GM18499 (cell line): ENCODE results near the gene DCPS.
A peak's percentile ranks its signal among the peaks of the same experiment; 100 is the strongest.

ENCODE experiments used
- ATAC-seq: cut with Tn5 transposase; IDR thresholded peaks from one replicate; pipeline ENCODE4 v1.9.1; 2021; ENCODE audit warnings: moderate number of reproducible peaks; ENCODE audit not compliant: insufficient read depth, unreplicated experiment

The DCPS gene

DNA sequence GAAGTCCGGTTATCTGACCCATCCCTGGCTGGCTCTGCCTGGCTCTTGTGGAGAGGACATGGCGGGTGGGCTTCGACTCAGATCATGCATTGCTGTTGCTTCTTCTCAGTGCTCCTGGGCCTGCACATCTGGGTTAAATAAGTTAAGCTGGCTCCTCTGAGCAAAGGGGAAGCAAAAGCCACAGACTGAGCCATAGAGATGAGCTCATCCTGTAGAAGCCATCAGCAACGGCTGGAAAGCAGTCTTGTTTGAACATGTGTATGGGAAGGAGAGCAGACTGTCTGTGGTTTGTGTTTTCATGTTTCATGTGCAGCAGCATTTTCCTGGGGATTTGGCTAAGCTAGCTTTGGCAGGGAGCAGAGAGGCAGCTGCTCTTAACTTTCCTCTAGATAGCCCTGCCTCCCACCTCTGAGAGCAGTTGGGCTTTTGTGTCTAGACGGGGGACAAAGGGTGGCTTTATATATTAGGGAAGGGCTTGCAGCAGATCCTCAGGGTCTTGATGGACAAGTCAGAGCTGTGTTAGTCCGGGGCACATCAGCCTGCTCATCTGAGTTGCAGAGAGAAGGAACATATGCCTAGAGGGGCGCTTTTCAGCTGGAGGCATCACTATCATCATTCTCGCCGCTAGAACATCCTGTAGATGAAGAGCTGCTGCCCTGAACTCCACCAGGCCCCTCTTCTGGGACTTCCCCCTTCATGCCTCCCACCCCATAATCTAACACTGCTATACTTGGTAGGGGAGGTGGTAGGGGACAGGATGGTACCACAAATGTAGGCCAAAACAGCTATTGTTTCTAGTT, 14.9 kb downstream of the DCPS start:
- peak; percentile 79 for ATAC-seq

DNA sequence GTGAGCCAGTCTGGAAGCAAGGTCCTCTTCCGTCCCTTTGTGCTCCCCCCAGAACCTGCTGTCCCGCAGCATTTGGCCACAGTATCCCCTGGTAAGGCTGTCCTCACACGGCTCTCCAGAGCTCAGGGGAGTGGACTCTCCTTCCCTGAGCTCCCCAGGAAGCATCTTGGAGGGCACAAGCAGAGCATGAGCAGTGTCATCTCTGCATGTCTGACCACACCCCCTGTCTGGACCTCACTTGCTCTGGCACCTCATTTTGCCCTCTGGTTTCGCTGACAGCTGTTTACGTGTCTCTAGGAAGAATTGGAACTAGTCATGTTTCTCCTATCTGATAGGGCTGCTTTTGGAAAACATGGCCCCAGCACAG, 15.5 kb downstream of the DCPS start:
- no peak for ATAC-seq

DNA sequence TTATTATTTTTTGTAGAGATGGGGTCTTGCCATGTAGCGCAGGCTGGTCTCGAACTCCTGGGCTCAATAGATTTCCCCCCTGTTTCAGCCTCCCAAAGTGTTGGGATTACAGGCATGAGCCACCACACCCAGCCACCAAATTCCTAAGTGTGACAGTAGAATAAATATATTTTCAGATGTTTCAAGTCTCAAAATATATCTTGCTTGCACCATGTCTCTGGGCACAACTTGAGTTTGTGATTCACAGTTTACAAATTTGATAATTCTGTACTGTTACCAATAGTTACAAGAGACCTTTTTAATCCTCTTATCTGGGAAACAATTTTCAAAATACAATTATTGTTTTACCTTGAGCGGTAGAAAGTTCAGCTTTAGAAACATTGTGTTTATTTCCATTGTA, 19.1 kb downstream of the DCPS start:
- ATAC-seq = no peak

DNA sequence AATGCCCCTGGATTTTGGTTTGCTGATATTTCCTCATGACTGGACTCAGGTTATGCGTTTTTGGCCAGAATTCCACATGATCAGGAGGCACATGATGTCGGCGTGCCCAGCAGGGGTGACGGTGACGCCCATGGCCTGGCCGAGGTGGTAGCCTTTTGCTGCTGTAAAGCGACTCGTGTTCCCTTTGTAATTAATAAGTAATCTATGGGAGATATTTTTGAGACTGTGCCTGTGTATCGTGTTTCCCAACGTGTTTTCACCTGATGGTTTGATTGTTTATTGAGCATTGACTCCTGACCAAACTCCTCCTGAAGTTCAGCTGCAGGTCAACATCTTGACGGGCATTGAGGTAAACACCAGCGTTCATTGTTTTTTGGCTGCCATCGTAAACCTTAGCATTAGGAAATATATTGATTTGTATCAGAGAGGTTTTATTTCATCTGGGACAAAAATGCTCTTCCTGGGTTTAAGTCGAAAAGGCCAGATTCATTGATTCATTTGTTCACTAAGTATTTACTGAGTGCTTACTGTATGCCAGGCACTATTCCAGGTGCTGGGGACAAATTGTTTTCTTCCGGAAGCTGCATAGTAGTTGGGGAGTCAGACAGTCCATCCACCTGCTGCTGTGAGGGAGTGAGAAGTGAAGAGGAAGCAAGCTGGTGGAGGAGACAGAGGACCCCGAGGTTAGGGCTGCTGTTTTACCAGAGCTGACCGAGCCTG, 23.6 kb downstream of the DCPS start:
- ATAC-seq = no peak

DNA sequence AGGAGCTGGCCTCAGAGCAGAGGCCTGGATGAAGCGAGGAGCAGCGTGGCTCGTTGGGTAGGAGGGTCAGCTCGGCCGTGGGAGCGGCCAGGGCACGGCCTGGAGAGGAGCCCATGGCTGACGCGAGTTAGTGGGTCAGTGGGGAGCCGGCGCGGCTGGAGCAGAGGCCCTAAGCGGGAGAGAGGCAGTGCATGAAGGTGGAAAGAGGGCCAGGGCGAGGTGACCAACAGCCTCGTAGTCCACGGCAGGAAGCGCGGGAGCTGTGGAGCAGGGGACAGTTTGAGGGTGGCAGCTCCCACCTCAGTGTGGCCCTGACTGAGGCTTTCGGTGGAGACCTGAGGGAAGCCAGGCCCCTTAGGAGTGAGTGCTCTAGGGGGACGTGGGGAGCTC, 24.1 kb downstream of the DCPS start:
- ATAC-seq = no peak

DNA sequence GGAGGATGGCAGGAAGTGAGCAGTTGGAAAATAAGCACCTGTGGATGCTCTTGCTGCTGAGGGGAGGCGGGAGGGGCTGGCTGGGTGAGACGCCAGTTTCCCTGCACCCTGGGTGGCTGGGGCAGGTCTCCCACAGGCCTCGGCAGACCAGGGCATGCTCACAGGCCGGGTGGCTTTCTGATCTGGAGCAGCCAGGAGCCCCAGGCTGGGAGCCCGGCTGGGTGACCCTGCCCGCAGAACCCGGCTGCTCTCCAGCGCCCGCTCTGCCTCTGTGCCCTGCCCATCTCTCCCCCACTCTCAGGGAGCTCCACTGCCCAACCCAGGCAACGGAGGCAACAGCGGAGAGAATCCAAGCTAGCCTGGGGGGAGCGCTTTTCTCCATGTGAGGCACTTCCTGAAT, 24.6 kb downstream of the DCPS start:
- ATAC-seq = no peak

DNA sequence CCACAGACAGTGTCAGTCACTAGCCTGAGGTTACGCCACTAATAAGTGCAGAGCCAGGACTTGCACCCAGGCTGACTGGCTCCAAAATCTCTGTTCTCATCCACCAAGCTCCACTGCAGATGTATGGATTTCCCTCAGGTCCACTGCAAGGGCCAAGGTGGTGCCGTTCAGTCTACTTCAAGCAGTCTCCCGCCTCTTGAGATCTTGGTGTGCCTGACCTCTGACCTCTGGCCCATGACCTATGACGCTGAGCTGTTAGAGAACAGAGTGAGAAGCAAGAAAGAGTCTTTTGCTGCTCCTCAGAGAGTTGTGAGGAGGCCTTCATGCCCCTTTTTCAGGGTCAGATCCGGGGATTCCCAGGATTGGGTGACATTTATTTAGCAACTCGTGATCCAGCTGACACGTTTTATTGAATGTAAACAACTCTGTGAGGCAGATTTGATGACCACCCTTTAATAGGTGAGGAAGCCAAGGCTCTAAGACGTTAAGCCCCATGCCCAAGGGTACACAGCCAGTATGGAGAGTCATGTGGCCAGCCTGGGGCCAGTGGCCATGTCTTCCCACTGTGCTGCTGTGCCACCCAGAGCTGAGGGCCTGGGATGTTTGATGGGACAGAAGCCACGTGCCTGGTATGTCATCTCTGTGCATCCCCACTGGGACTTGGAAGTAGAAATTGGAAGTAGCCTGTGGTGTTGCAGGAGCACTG, 25.2 kb downstream of the DCPS start:
- no peak for ATAC-seq

DNA sequence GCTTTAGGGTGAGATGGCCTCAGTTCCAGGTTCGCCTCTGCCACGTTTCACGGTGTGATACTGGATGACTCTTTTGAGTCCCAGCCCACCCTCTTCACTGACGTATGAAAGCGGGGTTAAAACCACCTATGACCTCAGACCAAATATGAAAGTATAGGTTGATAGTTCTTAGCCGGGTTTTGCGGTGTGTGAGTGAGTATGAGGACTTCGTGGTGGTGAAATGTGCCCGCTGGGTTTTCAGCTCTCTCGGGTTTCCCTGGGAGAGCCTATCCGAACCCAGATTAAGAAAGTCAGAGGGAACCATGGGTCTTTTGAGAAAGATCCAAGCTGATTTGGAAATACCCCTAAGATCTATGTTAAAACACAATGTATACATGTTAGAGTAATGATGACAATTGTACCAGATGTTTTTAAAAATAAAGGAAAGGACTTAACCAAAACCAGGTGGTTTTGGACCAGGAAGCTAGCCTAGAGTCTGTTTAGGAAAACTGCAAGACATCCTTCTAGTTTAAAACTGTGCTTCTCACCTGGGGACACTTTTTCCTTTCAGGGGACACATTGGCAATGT, 25.9 kb downstream of the DCPS start:
- no peak for ATAC-seq

DNA sequence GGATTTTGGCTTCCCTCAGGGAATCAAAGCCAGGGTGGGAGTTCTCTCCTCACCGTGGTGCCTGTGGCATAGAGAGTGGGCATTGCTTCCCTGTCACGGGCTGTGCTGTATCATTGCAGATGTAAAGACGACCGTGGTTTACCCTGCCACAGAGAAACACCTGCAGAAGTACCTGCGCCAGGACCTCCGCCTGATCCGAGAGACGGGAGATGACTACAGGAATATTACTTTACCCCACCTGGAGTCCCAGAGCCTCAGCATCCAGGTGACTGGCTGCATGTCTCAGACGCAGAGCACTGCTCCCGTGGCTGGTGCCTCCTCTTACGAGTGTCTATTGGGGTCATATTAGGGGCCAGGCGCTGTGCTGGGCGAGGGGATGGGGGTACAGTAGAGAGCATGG, 27.4 kb downstream of the DCPS start:
- no peak for ATAC-seq

DNA sequence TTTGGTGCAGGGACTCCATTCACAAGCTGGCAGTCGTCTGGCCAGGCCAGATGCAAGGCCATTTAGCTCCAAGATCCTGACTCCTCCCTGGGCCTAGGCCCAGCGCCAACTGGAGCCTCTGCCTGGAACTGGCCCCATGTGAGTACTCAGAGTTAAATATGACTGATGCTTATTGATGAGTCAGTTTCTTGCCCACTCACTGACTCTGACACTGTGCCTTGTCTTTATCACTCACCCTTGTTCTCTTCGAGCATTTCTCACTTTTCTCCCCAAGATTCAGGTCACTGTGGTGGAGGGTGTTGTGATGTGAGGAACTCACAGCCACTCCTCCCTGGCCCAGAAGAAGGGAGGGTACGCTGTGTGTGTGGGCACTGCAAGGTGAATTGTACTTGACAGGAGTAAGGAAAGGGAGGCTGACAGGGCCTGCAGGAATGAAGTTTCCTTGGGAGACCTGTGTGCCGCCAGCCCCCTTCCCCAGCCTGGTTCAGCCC, 28.4 kb downstream of the DCPS start:
- no peak for ATAC-seq

DNA sequence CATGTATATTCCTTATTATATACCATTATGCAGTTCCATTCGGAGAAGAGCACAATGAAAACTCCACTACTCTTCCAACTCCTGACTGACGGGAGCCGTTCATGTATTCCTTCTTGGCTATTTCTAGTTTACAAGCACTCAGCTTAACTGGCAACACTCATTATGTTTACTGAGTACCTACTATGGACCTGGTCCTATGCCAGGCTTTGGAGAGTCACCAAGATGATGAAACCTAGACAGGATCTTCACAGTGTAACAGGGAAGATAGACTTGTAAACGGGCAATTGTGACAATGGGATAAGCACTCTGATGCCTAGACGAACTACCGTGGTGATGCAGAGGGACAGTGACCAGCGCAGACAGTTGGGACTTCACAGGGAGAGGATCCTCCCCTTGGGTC, 29.3 kb downstream of the DCPS start:
- no peak for ATAC-seq

DNA sequence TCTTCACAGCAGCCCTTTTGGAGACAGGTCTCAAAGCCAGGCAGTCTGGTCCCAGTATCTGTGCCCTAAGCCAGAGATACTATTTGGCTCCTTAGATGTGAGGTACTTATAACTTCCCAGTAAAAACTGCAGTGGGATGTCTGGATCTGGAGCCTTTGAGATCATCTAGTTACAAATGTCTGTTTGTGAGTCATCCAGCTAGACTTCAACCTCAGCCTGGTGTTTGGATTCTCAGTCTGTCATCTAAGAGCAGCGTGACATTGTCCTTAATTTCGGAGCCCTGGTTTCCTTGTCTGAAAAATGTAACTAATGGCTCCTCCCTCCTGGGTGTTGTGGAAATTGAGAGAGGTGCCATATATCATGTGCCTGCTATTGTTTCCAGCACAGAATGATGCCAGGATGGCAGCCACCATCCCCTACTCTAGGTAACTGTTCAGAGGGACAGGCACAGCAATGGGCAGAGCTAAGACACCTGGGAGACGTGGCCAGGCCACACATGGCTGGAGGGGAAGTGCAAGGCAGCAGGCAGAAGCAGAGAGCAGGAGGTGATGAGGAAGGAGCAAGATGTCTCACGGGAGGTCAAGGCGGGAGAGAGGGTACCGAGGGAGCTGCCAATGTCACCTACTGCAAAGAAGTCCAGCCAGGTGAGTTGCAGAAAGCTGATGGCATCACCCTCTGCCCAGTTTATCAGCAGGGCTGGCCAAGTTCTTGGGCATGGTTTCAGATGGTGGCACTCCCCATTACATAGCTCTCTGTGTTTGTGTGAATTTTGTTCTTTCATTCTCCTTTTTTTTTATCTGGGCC, 31.0 kb downstream of the DCPS start:
- no peak for ATAC-seq

DNA sequence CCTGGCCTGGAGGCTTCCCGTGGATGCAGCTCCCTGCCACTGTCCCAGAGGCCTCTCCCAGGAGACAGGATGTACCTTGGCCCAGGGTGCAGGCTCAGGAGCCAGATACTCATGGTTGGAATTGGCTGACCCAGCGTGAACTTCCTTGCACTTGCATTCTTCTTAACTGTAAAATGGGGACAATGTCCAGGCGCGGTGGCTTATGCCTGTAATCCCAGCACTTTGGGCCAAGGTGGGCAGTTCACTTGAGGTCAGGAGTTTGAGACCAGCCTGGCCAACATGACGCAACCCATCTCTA, 31.6 kb downstream of the DCPS start:
- no peak for ATAC-seq

DNA sequence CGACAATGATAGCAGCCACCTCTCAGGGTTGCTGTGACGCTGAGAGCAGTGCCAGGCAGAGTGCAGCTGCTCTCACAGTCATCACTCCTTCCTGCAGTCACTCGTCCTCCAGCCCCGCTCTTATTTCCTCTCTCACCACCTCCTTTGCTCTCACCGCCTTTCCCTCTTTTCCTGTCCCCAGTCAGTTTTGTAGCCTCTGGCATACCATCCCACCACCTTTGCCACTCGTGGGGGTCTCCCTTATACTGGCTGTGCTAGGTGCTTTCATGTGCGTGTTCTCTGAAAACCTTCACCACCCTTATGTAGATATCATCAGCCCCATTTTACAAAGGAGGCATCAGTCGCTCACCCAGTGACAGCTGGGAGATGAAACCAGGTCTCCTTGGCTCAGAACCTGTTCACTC, 32.3 kb downstream of the DCPS start:
- ATAC-seq = no peak

DNA sequence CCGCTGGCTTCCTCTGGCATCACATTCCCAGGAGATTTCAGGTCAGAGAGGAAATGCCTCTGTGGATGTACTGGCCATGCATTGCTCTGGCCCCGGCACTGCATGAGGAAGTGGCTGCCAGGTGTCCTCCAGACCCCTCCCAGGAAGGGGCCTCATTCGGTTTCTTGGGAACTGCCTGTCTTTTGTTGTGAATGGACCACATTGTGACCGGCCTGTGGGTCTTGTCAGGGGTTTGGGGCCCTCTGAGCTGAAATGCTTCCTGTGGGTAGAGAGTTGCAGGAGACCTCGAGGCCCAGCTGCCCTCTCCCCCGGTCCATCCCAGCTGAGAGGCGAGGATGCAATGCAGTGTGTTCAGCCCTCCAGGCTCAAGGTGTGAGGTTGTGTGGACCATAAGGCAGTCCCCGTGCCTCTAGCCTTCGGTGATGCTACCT, 32.8 kb downstream of the DCPS start:
- no peak for ATAC-seq

DNA sequence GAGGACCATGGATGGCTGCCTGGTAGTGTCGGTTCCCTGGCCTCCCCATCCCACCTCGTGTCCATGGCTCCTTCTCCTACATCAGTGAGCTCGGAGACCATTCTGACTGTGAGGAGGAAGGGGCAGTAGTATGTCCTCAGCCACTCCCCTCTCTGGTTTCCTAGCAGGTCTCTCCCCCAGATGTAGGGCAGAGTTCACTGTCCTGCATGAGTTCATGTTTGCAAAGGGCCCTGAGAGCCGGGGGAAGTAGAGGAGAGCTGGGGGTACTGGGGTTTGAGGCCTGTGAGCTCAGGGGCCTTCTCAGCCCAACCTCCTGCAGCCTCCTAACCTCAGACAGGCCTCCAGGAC, 33.2 kb downstream of the DCPS start:
- no peak for ATAC-seq

DNA sequence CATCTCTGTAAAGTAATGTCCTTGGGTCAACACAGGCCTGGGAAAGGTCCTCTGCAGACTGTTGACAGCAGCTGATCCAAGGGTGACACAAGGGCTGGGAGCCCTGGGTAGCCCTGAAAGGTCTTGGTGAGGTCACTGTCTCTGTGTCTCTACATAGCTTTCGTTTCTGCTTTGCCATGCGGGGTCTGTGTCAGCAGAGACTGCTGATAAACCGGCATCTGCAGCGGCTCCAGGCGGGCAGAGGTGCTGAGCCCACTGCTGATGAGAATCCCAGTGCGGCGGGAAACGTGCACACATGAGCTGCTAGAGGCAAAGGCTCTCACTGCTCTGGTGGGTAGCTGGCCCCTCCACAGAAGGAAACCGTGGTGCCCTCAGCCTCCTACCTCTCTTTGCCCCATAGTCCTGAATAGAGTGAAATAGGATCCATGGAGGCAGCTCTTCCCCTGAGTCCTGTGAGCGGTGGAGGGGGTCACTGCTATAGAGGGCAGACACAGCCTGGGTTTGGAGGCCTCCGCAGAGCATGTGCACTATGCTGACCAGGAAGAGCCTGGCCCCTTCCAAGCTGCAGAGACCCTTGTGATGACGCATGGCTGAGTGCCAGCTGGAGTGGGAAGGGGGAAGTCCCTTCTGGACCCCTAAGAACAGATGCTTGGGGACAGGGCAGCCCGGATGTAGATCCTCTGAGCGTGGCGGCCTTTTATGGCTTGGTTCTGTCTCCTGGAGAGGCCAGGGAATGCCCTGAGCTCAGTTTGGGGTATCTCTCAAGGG, 33.8 kb downstream of the DCPS start:
- no peak for ATAC-seq

DNA sequence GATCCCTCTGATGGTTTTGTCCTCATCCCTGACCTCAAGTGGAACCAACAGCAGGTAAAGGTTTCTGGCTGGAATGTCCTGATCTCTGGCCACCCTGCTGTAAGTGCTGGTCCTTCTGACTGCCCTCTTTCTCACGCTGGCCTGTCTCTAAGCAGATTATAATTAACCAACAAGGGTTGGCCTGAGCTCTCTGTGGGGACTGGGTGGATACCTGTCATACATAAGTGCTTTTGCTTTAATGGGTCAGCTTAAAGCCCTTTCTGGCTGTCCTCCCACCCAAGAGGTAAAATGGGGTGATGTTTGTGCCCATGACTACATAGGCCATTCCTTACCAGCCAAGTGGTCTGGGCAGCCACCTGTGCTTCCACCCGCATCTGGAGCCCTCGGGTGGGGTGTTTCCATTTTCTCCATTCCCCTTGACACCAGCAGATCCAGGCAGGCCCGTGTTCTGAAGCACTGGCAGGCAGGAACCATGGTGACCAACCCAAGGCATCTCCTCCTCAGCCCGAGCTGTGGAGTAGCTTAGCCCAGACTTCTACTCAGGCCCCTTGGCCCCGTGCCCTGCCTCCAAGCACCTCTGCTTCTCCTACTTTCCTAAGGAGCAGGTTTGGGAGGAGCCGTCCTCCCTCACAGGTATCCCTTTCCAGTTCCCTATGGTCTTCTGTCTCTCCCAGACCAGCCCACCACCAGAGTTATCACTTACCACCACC, 34.6 kb downstream of the DCPS start:
- no peak for ATAC-seq
